GM21390 (cell line): ENCODE results near the gene KLHL13.
"Not testable (repeated sequence)": the region's sequence is repeated elsewhere in the genome, so short reads cannot be mapped to it uniquely, and the experiment has no call there.

Experiments
- ATAC-seq: cut with Tn5 transposase; IDR thresholded peaks from one replicate; pipeline ENCODE4 v1.9.1; 2021; ENCODE audit not compliant: unreplicated experiment

KLHL13 gene

GRCh38 chrX:118116713-118117550 lies at the start of gene KLHL13:
Gene KLHL13 (minus strand): TSS chrX:118116810. CDS start chrX:118028473, 88,337 bp downstream.
- peak; percentile 40 for ATAC-seq

GRCh38 chrX:118164138-118164537 lies 47.5 kb upstream of the KLHL13 start:
- no peak for ATAC-seq

- no peak for ATAC-seq
These were observed 40.5 kb upstream of the KLHL13 start for GRCh38 chrX:118156953-118157608.

- no peak for ATAC-seq
These were observed 39.8 kb upstream of the KLHL13 start for GRCh38 chrX:118156254-118156952.

GRCh38 chrX:118153270-118153669 lies 36.7 kb upstream of the KLHL13 start:
- ATAC-seq: no peak

GRCh38 chrX:118152721-118153120 lies 36.1 kb upstream of the KLHL13 start:
- no peak for ATAC-seq

GRCh38 chrX:118148737-118149136 lies 32.1 kb upstream of the KLHL13 start:
- ATAC-seq: no peak

- not testable (repeated sequence) for ATAC-seq
These were observed 31.2 kb upstream of the KLHL13 start for GRCh38 chrX:118147771-118148170.

GRCh38 chrX:118143578-118143977 lies 27.0 kb upstream of the KLHL13 start:
- no peak for ATAC-seq

- no peak for ATAC-seq
These were observed 14.7 kb upstream of the KLHL13 start for GRCh38 chrX:118131336-118131735.

GRCh38 chrX:118129681-118130080 lies 13.1 kb upstream of the KLHL13 start:
- ATAC-seq: no peak

GRCh38 chrX:118128724-118129123 lies 12.1 kb upstream of the KLHL13 start:
- ATAC-seq: no peak

GRCh38 chrX:118126286-118126685 lies 9.7 kb upstream of the KLHL13 start:
- no peak for ATAC-seq

GRCh38 chrX:118124243-118124642 lies 7.6 kb upstream of the KLHL13 start:
- ATAC-seq: not testable (repeated sequence)

GRCh38 chrX:118117741-118118140 lies 1.1 kb upstream of the KLHL13 start:
- ATAC-seq: no peak

GRCh38 chrX:118115953-118116712 lies 477 bp downstream of the KLHL13 start:
- ATAC-seq: peak; percentile 51

- no peak for ATAC-seq
These were observed 1.6 kb downstream of the KLHL13 start for GRCh38 chrX:118114971-118115370.

- no peak for ATAC-seq
These were observed 7.5 kb downstream of the KLHL13 start for GRCh38 chrX:118109065-118109464.

- ATAC-seq: no peak
These were observed 8.3 kb downstream of the KLHL13 start for GRCh38 chrX:118108304-118108703.

GRCh38 chrX:118100091-118100490 lies 16.5 kb downstream of the KLHL13 start:
- no peak for ATAC-seq

- no peak for ATAC-seq
These were observed 28.5 kb downstream of the KLHL13 start for GRCh38 chrX:118088084-118088483.
